Hypothalamus (tissue), 51 donors: ENCODE measurements around the gene MRPS11.
A peak's percentile ranks its signal among the peaks of the same experiment; 100 is the strongest.
"Not testable (repeated sequence)": the region's sequence is repeated elsewhere in the genome, so short reads cannot be mapped to it uniquely, and the experiment has no call there.

Source experiments
- DNase-seq, 51 donors: peaks; one replicate each; lab custom pipeline; 2025; lab: John Stamatoyannopoulos, UW

MRPS11 gene

GRCh38 chr15:88454867-88455810 is 12.4 kb upstream of the MRPS11 start:
- DNase-seq, result peak in 40 of 51 donors; percentile 5 to 60 (median 32)

- no peak for DNase-seq
Observed at GRCh38 chr15:88456733-88457132, 10.8 kb upstream of the MRPS11 start.

GRCh38 chr15:88463870-88464532 is 3.5 kb upstream of the MRPS11 start:
- no peak for DNase-seq

- no peak for DNase-seq
Observed at GRCh38 chr15:88465633-88466224, 1.8 kb upstream of the MRPS11 start.

GRCh38 chr15:88467935-88468528 is 524 bp downstream of the MRPS11 start:
- DNase-seq, result peak in 1 of 51 donors; percentile 21

GRCh38 chr15:88468721-88469120 is 1.2 kb downstream of the MRPS11 start:
- not testable (repeated sequence) for DNase-seq

- DNase-seq, result no peak
Observed at GRCh38 chr15:88469321-88469720, 1.8 kb downstream of the MRPS11 start.

GRCh38 chr15:88470625-88471372 is 3.3 kb downstream of the MRPS11 start:
- no peak for DNase-seq

GRCh38 chr15:88472225-88472624 is 4.7 kb downstream of the MRPS11 start:
- DNase-seq, result no peak

- DNase-seq, result not testable (repeated sequence)
Observed at GRCh38 chr15:88473661-88474293, 6.3 kb downstream of the MRPS11 start.

GRCh38 chr15:88476635-88477060 is 9.1 kb downstream of the MRPS11 start:
- DNase-seq, result peak in 31 of 51 donors; percentile 7 to 62 (median 27)

GRCh38 chr15:88477126-88477525 is 9.6 kb downstream of the MRPS11 start:
- DNase-seq, result no peak

- DNase-seq, result no peak
Observed at GRCh38 chr15:88477904-88478303, 10.4 kb downstream of the MRPS11 start.

- no peak for DNase-seq
Observed at GRCh38 chr15:88479169-88479568, 11.7 kb downstream of the MRPS11 start.

- DNase-seq, result peak in 2 of 51 donors; percentile 14 to 24
Observed at GRCh38 chr15:88480981-88481380, 13.5 kb downstream of the MRPS11 start.

GRCh38 chr15:88482263-88482662 is 14.8 kb downstream of the MRPS11 start:
- no peak for DNase-seq

GRCh38 chr15:88484682-88485331 is 17.3 kb downstream of the MRPS11 start:
- DNase-seq, result peak in 3 of 51 donors; percentile 14 to 50 (median 28)

GRCh38 chr15:88487178-88487795 is 19.8 kb downstream of the MRPS11 start:
- DNase-seq, result no peak
